ENCODE results near the gene RGP1.

- TF ChIP-seq CTCF (IDR thresholded peaks at IDR 0.05; ENCODE audit: insufficient read depth, low read depth, low read length) (no peak), EZH2 (IDR thresholded peaks at IDR 0.05; ENCODE audit: insufficient read depth, low read length) (no peak)
Measured at GRCh38 chr9:35732800-35733541, 16.1 kb upstream of the RGP1 start.

Data from astrocyte (in vitro differentiated cells and primary cell).